ENCODE measurements around the gene BRINP3.

DNA sequence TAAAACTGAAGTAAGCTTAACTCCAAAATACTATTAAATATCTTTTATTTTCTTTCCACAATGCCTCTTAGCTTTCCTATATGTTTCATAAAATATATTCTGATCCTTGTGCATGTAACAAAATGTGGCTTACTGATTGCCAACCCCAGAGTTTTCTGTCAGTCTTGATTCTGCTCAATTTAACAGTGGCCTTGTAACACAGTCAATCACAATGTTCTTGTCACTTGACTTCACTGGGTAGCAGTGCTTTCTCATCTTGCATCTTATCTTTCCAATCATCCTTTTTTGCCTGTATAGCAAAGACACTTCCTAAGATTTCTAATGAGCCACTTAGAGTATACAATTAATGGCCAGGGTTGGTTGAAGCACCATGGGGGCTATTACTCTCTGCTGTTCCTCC, 19.9 kb upstream of the BRINP3 start:
- TF ChIP-seq, protein P1, sequence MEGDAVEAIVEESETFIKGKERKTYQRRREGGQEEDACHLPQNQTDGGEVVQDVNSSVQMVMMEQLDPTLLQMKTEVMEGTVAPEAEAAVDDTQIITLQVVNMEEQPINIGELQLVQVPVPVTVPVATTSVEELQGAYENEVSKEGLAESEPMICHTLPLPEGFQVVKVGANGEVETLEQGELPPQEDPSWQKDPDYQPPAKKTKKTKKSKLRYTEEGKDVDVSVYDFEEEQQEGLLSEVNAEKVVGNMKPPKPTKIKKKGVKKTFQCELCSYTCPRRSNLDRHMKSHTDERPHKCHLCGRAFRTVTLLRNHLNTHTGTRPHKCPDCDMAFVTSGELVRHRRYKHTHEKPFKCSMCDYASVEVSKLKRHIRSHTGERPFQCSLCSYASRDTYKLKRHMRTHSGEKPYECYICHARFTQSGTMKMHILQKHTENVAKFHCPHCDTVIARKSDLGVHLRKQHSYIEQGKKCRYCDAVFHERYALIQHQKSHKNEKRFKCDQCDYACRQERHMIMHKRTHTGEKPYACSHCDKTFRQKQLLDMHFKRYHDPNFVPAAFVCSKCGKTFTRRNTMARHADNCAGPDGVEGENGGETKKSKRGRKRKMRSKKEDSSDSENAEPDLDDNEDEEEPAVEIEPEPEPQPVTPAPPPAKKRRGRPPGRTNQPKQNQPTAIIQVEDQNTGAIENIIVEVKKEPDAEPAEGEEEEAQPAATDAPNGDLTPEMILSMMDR (IDR thresholded peaks at IDR 0.05), result no peak
- TF ChIP-seq POLR2A (IDR thresholded peaks at IDR 0.05), result no peak

Measured in adrenal gland (tissue), 5 donors.